Measurements from ENCODE around the gene TRIM41. TPM values are rescaled to one million over a fixed set of nuclear protein-coding genes. Genes with fewer than 3 reads are reported as not detected.
A peak's percentile ranks its signal among the peaks of the same experiment; 100 is the strongest.

The TRIM41 gene
- total and polyA plus RNA-seq, 9 of the 15 experiments (the other 6 are each of a cell fraction or from before 2014, with no cell fraction given), result 1.8 to 47.6 (median 20.9) TPM

DNA sequence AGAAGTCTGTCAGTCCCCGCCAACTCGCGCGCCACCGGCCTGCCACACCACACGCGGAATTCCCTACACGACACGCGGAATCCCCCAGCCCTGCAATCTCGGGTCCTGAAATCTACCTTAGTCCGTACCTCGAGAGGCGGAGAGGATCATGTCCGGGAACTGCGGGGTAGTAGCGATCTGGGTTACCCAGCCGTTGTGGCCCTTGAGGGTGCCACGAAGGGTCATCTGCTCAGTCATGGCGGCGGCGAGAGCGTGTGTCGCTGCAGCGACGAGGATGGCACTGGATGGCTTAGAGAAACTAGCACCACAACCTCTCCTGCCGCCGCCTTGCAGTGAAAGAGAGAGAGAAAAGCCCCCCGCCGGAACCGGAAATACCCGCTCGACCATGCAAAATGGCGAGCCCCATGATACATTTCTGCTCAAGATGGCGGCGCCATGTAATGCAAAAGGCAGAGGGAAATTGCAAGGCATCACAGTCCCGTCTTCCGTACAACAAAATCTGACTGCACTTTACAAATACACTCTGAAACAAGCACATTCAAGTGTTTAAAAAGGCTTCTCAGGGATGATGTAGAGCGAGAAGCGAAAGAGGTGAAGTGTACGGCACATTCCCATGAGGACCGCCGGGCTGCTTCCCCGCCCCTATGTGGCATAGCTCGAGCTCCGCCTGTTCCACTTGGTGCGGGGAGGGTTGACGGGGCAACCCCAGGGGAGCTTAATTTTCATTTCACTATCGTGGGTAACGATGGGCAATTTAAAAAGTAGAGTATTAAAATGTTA lies 20.7 kb downstream of the TRIM41 start, which contains the start of gene RACK1 (continued):
- TF ChIP-seq, protein P1, sequence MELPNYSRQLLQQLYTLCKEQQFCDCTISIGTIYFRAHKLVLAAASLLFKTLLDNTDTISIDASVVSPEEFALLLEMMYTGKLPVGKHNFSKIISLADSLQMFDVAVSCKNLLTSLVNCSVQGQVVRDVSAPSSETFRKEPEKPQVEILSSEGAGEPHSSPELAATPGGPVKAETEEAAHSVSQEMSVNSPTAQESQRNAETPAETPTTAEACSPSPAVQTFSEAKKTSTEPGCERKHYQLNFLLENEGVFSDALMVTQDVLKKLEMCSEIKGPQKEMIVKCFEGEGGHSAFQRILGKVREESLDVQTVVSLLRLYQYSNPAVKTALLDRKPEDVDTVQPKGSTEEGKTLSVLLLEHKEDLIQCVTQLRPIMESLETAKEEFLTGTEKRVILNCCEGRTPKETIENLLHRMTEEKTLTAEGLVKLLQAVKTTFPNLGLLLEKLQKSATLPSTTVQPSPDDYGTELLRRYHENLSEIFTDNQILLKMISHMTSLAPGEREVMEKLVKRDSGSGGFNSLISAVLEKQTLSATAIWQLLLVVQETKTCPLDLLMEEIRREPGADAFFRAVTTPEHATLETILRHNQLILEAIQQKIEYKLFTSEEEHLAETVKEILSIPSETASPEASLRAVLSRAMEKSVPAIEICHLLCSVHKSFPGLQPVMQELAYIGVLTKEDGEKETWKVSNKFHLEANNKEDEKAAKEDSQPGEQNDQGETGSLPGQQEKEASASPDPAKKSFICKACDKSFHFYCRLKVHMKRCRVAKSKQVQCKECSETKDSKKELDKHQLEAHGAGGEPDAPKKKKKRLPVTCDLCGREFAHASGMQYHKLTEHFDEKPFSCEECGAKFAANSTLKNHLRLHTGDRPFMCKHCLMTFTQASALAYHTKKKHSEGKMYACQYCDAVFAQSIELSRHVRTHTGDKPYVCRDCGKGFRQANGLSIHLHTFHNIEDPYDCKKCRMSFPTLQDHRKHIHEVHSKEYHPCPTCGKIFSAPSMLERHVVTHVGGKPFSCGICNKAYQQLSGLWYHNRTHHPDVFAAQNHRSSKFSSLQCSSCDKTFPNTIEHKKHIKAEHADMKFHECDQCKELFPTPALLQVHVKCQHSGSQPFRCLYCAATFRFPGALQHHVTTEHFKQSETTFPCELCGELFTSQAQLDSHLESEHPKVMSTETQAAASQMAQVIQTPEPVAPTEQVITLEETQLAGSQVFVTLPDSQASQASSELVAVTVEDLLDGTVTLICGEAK (IDR thresholded peaks at IDR 0.05), result peak; percentile 96
- TF ChIP-seq, protein P1 (CRISPR knock-in tag; IDR thresholded peaks at IDR 0.05), result no peak
- 0 out of 4 replicates have a peak, but pooled peaks have one; percentile 5 to 69 for TF ChIP-seq SIN3A (IDR thresholded peaks at IDR 0.05; ENCODE audit: borderline replicate concordance in 2 of 2, control insufficient read depth in 1 of 2, low read depth in 2 of 2, low read length in 2 of 2)
- no peak for TF ChIP-seq DACH1 (IDR thresholded peaks at IDR 0.05; ENCODE audit: partially characterized antibody)
- TF ChIP-seq, protein P2, sequence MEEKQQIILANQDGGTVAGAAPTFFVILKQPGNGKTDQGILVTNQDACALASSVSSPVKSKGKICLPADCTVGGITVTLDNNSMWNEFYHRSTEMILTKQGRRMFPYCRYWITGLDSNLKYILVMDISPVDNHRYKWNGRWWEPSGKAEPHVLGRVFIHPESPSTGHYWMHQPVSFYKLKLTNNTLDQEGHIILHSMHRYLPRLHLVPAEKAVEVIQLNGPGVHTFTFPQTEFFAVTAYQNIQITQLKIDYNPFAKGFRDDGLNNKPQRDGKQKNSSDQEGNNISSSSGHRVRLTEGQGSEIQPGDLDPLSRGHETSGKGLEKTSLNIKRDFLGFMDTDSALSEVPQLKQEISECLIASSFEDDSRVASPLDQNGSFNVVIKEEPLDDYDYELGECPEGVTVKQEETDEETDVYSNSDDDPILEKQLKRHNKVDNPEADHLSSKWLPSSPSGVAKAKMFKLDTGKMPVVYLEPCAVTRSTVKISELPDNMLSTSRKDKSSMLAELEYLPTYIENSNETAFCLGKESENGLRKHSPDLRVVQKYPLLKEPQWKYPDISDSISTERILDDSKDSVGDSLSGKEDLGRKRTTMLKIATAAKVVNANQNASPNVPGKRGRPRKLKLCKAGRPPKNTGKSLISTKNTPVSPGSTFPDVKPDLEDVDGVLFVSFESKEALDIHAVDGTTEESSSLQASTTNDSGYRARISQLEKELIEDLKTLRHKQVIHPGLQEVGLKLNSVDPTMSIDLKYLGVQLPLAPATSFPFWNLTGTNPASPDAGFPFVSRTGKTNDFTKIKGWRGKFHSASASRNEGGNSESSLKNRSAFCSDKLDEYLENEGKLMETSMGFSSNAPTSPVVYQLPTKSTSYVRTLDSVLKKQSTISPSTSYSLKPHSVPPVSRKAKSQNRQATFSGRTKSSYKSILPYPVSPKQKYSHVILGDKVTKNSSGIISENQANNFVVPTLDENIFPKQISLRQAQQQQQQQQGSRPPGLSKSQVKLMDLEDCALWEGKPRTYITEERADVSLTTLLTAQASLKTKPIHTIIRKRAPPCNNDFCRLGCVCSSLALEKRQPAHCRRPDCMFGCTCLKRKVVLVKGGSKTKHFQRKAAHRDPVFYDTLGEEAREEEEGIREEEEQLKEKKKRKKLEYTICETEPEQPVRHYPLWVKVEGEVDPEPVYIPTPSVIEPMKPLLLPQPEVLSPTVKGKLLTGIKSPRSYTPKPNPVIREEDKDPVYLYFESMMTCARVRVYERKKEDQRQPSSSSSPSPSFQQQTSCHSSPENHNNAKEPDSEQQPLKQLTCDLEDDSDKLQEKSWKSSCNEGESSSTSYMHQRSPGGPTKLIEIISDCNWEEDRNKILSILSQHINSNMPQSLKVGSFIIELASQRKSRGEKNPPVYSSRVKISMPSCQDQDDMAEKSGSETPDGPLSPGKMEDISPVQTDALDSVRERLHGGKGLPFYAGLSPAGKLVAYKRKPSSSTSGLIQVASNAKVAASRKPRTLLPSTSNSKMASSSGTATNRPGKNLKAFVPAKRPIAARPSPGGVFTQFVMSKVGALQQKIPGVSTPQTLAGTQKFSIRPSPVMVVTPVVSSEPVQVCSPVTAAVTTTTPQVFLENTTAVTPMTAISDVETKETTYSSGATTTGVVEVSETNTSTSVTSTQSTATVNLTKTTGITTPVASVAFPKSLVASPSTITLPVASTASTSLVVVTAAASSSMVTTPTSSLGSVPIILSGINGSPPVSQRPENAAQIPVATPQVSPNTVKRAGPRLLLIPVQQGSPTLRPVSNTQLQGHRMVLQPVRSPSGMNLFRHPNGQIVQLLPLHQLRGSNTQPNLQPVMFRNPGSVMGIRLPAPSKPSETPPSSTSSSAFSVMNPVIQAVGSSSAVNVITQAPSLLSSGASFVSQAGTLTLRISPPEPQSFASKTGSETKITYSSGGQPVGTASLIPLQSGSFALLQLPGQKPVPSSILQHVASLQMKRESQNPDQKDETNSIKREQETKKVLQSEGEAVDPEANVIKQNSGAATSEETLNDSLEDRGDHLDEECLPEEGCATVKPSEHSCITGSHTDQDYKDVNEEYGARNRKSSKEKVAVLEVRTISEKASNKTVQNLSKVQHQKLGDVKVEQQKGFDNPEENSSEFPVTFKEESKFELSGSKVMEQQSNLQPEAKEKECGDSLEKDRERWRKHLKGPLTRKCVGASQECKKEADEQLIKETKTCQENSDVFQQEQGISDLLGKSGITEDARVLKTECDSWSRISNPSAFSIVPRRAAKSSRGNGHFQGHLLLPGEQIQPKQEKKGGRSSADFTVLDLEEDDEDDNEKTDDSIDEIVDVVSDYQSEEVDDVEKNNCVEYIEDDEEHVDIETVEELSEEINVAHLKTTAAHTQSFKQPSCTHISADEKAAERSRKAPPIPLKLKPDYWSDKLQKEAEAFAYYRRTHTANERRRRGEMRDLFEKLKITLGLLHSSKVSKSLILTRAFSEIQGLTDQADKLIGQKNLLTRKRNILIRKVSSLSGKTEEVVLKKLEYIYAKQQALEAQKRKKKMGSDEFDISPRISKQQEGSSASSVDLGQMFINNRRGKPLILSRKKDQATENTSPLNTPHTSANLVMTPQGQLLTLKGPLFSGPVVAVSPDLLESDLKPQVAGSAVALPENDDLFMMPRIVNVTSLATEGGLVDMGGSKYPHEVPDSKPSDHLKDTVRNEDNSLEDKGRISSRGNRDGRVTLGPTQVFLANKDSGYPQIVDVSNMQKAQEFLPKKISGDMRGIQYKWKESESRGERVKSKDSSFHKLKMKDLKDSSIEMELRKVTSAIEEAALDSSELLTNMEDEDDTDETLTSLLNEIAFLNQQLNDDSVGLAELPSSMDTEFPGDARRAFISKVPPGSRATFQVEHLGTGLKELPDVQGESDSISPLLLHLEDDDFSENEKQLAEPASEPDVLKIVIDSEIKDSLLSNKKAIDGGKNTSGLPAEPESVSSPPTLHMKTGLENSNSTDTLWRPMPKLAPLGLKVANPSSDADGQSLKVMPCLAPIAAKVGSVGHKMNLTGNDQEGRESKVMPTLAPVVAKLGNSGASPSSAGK (IDR thresholded peaks at IDR 0.05), result peak; percentile 76

All from K562 (cell line).